Kidney epithelial cell (primary cell): ENCODE results near the gene LORICRIN. TPM values are rescaled to one million over a fixed set of nuclear protein-coding genes. Genes with fewer than 3 reads are reported as not detected.

Source experiments
- DNase-seq: peaks from one replicate; pipeline ENCODE4 v3.0.0-alpha.2; 2010; ENCODE audit warnings: low read depth
- H3K27me3 ChIP-seq: 2 replicates; pipeline ENCODE4 v1.6.0; 2011; ENCODE audit warnings: low read length; ENCODE audit not compliant: control insufficient read depth, insufficient read depth
- H3K36me3 ChIP-seq: 2 replicates; pipeline ENCODE4 v1.5.1; 2011; ENCODE audit warnings: low read length; ENCODE audit not compliant: control insufficient read depth, insufficient read depth
- H3K4me3 ChIP-seq: 2 replicates; pipeline ENCODE4 v1.5.1; 2011; ENCODE audit warnings: low read depth, mild to moderate bottlenecking, control low read depth, low read length
- CTCF ChIP-seq: IDR thresholded peaks from 2 replicates; pipeline ENCODE4 v1.5.1; 2011; ENCODE audit warnings: mild to moderate bottlenecking, moderate library complexity, low read length, control low read depth, inconsistent platforms; ENCODE audit not compliant: insufficient read depth, poor library complexity, severe bottlenecking
- total RNA-seq: library from RNA; depleted of rRNA; stranded (reverse); fragments of >200 nt; gene quantifications from 2 replicates; pipeline ENCODE4 v1.2.3, GENCODE V29; 2015

The LORICRIN gene
- total RNA-seq, 1 donor from 2014 or later = not detected

- peak overlapping the region; percentile 26 for H3K4me3 ChIP-seq
- no peak for DNase-seq
- TF ChIP-seq CTCF = no peak
- H3K36me3 ChIP-seq = no peaks in the 10 kb centered on the region
- peaks cover 35% of the 10 kb centered on the region for H3K27me3 ChIP-seq
Observed at GRCh38 chr1:153261281-153262069, 2.0 kb downstream of the LORICRIN start.

GRCh38 chr1:153262070-153262366 is 2.5 kb downstream of the LORICRIN start:
- DNase-seq = no peak
- Histone ChIP-seq H3K4me3 (no peak overlapping the region), H3K27me3 (peaks cover 35% of the 10 kb centered on the region), H3K36me3 (no peaks in the 10 kb centered on the region)
- TF ChIP-seq CTCF = no peak

DNA sequence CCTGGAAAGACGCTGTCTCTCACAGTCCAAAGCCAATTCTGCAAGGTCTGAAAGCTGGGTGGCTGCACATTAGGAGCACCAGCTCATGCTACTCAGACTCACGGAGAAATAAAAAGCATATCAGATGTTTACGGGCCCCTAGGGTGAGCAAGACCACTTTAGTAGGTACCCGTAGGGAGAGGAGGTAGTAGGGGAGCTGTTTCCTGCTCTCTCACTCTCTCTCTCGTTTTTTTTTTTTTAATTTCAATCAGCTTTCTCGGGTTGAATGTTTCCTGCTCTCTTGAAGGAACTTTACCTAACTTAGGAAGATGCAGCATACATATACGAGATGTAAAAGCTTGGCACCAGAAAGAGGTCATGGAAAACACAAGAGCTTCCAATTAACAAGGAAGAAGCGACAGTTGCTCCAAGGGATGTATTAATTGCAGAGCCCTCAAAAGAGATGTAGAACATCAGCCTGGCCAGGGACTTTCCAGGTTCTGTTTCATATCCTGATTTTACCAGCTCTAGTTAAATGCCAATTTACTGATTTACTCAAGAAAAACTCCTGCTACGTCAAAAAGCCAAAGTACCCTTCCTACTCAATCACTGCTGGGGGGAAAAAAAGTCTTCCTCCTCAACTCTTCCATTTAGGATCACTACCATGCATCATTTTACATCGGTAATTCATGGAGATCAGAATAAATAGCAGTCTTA is 3.1 kb downstream of the LORICRIN start:
- no peak for TF ChIP-seq CTCF
- H3K27me3 ChIP-seq = peaks cover 35% of the 10 kb centered on the region
- no peak for DNase-seq
- H3K36me3 ChIP-seq = no peaks in the 10 kb centered on the region
- no peak overlapping the region for H3K4me3 ChIP-seq

DNA sequence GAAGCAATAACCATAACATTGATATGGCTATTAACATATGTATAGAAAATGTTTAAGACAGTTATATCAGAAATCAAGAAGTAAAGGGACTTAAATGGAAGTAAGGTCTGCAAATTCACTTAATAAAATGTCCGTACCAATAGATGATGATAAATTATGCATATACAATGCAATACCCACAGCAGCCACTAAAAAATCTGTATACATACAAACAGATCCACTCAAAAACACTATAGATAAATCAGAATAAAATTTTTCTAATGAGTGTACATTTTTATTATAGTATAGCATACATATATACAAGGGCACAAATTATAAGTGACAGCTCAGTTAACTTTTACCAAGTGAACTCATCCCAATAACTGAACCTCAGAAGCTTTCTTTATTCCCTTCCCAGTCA is 6.0 kb downstream of the LORICRIN start:
- no peak for TF ChIP-seq CTCF
- H3K27me3 ChIP-seq = peaks cover 23% of the 10 kb centered on the region
- H3K4me3 ChIP-seq = no peak overlapping the region
- no peak for DNase-seq
- H3K36me3 ChIP-seq = no peaks in the 10 kb centered on the region

- H3K36me3 ChIP-seq = no peaks in the 10 kb centered on the region
- no peak overlapping the region for H3K4me3 ChIP-seq
- TF ChIP-seq CTCF = no peak
- no peaks in the 10 kb centered on the region for H3K27me3 ChIP-seq
- no peak for DNase-seq
Observed at GRCh38 chr1:153271711-153272110, 12.2 kb downstream of the LORICRIN start.
